GM12865 (cell line): ENCODE data around the gene LRRK2.
"Not testable (repeated sequence)": the region's sequence is repeated elsewhere in the genome, so short reads cannot be mapped to it uniquely, and the experiment has no call there.

Source experiments
- DNase-seq: peaks from one replicate; pipeline ENCODE4 v3.0.0; 2010; ENCODE audit warnings: low read depth
- H3K4me3 ChIP-seq: 2 replicates; pipeline ENCODE4 v1.5.1; 2011; ENCODE audit warnings: mild to moderate bottlenecking, low read depth, low read length, control low read depth
- TF ChIP-seq, protein P1 (sequence below): IDR thresholded peaks from 2 replicates; pipeline ENCODE4 v1.5.1; 2011; ENCODE audit warnings: low read length, control low read depth, low read depth, inconsistent platforms; ENCODE audit not compliant: insufficient read depth; ENCODE audit errors: missing control alignments

The LRRK2 gene

GRCh38 chr12:40209886-40210285, 14.9 kb upstream of the LRRK2 start:
- TF ChIP-seq, protein P1, sequence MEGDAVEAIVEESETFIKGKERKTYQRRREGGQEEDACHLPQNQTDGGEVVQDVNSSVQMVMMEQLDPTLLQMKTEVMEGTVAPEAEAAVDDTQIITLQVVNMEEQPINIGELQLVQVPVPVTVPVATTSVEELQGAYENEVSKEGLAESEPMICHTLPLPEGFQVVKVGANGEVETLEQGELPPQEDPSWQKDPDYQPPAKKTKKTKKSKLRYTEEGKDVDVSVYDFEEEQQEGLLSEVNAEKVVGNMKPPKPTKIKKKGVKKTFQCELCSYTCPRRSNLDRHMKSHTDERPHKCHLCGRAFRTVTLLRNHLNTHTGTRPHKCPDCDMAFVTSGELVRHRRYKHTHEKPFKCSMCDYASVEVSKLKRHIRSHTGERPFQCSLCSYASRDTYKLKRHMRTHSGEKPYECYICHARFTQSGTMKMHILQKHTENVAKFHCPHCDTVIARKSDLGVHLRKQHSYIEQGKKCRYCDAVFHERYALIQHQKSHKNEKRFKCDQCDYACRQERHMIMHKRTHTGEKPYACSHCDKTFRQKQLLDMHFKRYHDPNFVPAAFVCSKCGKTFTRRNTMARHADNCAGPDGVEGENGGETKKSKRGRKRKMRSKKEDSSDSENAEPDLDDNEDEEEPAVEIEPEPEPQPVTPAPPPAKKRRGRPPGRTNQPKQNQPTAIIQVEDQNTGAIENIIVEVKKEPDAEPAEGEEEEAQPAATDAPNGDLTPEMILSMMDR = no peak
- no peak for DNase-seq
- no peak overlapping the region for H3K4me3 ChIP-seq

DNA sequence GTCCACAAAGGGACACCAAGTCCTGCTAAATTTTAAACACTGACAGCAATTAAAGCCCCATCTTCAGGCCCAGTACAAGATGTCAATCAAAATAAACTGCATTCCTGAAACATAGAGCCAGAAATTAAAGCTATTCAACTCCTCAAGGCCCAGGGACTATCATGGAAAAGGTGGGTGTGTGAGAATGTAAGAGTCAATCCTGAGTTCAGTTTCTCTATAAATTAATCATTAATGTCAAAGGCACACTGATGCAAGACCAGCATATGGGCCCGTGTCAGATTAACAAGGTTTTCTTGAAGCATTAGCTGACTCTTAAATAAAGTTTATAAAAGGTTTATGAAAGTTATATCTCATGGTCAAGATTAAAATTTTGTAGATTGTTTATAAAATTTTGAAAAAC, 13.6 kb upstream of the LRRK2 start:
- not testable (repeated sequence) for DNase-seq, H3K4me3 ChIP-seq

GRCh38 chr12:40212566-40212965, 12.2 kb upstream of the LRRK2 start:
- TF ChIP-seq, protein P1 = no peak
- DNase-seq = no peak
- H3K4me3 ChIP-seq = no peak overlapping the region

DNA sequence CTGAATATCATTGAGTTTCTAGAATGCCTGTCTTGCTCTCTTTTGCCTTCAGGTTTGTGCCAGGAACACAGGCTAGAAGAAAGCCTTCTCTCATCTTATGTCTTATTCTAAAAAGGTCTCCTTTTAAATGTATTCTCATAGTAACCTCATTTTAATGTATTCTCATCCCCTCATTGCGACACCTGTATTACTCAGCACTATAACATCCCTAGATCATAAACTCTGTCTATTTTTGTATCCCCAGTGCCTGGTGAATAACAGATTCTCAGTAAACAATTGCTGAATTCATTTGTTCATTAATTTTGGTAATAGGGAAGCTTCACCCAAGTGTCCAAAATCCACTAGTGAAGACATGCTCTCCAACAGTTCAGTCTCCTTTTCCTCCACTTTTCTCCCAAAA, 8.8 kb upstream of the LRRK2 start:
- no peak overlapping the region for H3K4me3 ChIP-seq
- TF ChIP-seq, protein P1 = no peak
- no peak for DNase-seq

DNA sequence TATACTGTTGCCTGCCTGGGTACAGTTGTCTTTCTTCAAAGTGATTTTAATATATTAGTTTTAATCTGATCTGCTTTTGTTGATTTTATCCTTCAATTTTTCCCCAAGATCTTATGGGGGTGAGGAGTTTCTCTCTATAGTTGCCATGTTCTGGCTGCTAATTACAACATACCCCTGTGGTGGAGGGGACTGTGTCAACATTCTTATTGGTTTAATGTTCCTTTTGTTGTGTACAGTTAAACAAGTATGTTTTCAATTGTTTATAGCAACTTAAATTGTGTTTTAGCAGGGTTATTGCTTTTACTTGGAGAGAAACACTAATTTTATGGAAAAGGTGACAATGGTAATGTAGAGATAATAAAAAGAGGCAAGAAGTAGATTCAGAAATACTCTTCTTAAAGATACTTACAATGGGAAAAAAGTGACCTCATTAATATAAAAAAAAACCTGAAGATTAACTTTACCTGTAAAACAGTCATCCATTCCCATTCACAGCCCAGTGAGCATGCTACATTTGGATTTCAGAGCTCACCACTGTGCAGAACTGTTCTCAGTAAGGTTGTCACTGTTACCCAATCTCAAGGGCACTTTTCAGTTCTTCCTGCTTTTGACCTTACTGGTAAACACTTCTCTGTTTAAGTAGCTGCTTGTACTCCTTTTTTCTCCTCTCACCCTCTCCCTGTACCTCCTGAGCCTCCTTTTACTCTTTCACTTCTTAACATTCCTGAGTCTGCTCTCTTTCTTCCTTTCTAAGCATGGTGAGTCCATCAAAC, 8.1 kb upstream of the LRRK2 start:
- no peak overlapping the region for H3K4me3 ChIP-seq
- DNase-seq = no peak
- TF ChIP-seq, protein P1 = no peak

- DNase-seq = no peak
- H3K4me3 ChIP-seq = no peak overlapping the region
- TF ChIP-seq, protein P1 = no peak
Observed at GRCh38 chr12:40219760-40220159, 5.0 kb upstream of the LRRK2 start.

DNA sequence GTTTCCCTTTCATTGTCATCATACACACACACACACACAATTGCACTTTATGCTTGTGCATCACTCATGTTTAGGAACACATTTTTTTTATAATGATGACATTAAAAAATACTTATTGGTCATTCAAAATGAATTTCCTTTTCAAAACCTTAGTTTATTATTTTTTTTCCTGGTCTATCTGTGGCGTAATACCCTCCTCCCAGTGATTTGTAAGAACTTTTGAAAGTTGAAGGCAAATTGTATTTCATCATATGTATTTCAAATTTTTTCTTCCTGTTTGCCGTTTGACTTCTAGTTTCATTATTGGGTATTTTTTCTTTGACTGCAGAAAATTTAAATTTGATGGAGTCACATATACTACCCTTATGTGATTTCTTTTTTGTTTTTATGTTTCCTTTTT, 2.5 kb upstream of the LRRK2 start:
- TF ChIP-seq, protein P1 = no peak
- H3K4me3 ChIP-seq = no peak overlapping the region
- no peak for DNase-seq
